HG03175 (cell line): Measurements from ENCODE around the gene REPIN1.

Source experiments
- ATAC-seq: cut with Tn5 transposase; IDR thresholded peaks from one replicate; pipeline ENCODE4 v1.9.1; 2021; ENCODE audit warnings: mild to moderate bottlenecking, moderate library complexity; ENCODE audit not compliant: unreplicated experiment

Gene REPIN1

GRCh38 chr7:150336746-150337145 is 31.9 kb upstream of the REPIN1 start:
- no peak for ATAC-seq

GRCh38 chr7:150337179-150337578 is 31.4 kb upstream of the REPIN1 start:
- ATAC-seq, result no peak

- ATAC-seq, result no peak
Measured at GRCh38 chr7:150337659-150338081, 31.0 kb upstream of the REPIN1 start.

- no peak for ATAC-seq
Measured at GRCh38 chr7:150338166-150338829, 30.3 kb upstream of the REPIN1 start.

GRCh38 chr7:150339409-150339809 is 29.2 kb upstream of the REPIN1 start:
- no peak for ATAC-seq

- no peak for ATAC-seq
Measured at GRCh38 chr7:150340024-150340749, 28.4 kb upstream of the REPIN1 start.

- no peak for ATAC-seq
Measured at GRCh38 chr7:150340875-150341262, 27.8 kb upstream of the REPIN1 start.

- ATAC-seq, result no peak
Measured at GRCh38 chr7:150341263-150342120, 27.1 kb upstream of the REPIN1 start, which contains the start of gene RARRES2. Gene RARRES2, minus strand, starts transcription at chr7:150341629. Its CDS starts 1,020 bp downstream, at chr7:150340609.

- no peak for ATAC-seq
Measured at GRCh38 chr7:150342121-150342408, 26.6 kb upstream of the REPIN1 start.

GRCh38 chr7:150343225-150343624 is 25.4 kb upstream of the REPIN1 start:
- no peak for ATAC-seq

- no peak for ATAC-seq
Measured at GRCh38 chr7:150344299-150344698, 24.3 kb upstream of the REPIN1 start.

GRCh38 chr7:150345012-150345411 is 23.6 kb upstream of the REPIN1 start:
- ATAC-seq, result no peak

GRCh38 chr7:150346922-150347321 is 21.7 kb upstream of the REPIN1 start:
- no peak for ATAC-seq

- ATAC-seq, result no peak
Measured at GRCh38 chr7:150351587-150352194, 16.9 kb upstream of the REPIN1 start.

- ATAC-seq, result no peak
Measured at GRCh38 chr7:150355666-150356059, 13.0 kb upstream of the REPIN1 start.

GRCh38 chr7:150356265-150356897 is 12.2 kb upstream of the REPIN1 start:
- no peak for ATAC-seq

GRCh38 chr7:150357270-150357669 is 11.4 kb upstream of the REPIN1 start:
- peak; percentile 62 for ATAC-seq

- ATAC-seq, result no peak
Measured at GRCh38 chr7:150357771-150358427, 10.7 kb upstream of the REPIN1 start.

GRCh38 chr7:150358433-150358832 is 10.2 kb upstream of the REPIN1 start:
- ATAC-seq, result no peak

- ATAC-seq, result no peak
Measured at GRCh38 chr7:150358988-150359621, 9.5 kb upstream of the REPIN1 start.
